Renal pelvis (tissue), 4 donors: ENCODE results near the gene OR52B2. TPM values are rescaled to one million over a fixed set of nuclear protein-coding genes. Genes with fewer than 3 reads are reported as not detected.
"Not testable (repeated sequence)": the region's sequence is repeated elsewhere in the genome, so short reads cannot be mapped to it uniquely, and the experiment has no call there.

Experiments used
- DNase-seq: peaks from one replicate; pipeline ENCODE4 v3.0.0-alpha.2; 2013
- polyA plus RNA-seq, 3 donors: library from polyadenylated mRNA; unstranded; fragments of 120-200 nt; gene quantifications; one replicate each; pipeline ENCODE4 v1.2.1, GENCODE V29; 2013; ENCODE audit not compliant: insufficient read length in 3 of 3

Gene OR52B2
- polyA plus RNA-seq, 3 donors = not detected

DNA sequence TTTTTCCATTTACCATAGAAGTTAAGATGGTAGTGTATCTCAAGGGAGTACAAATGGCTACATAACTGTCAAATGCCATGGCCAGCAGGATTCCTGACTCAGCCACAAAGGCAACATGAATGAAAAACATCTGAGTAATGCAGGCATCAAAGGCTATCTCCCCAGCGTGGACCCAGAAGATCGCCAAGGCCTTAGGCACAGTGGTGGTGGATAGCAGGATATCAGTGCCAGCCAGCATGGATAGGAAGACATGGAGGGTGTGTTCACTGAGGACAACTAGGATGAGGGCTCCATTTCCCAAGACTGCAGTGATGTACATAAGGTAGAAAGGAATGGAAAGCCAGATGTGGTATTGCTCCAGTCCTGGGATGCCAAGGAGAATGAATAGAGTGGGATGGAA is 18.0 kb downstream of the OR52B2 start:
- DNase-seq = no peak

DNA sequence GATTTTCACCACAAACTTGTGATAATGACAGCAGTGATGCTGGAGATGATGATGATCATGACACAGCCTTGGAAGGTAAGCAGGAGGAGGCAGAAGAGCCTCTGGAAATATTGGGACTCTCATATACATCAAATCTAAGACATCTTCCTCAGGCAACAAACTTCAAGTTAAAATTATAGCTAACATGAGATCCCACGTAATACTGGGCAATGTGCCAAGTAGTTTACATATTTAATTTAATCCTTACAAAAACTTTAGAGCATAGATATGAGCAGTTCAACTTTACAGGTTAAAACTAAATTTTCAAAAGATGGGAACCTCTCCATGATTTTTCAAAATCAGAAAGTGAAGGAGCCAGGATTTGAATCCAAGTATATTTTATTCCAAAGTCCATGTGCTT is 19.0 kb downstream of the OR52B2 start:
- DNase-seq = no peak

GRCh38 chr11:6143737-6144136 is 26.4 kb downstream of the OR52B2 start:
- not testable (repeated sequence) for DNase-seq

DNA sequence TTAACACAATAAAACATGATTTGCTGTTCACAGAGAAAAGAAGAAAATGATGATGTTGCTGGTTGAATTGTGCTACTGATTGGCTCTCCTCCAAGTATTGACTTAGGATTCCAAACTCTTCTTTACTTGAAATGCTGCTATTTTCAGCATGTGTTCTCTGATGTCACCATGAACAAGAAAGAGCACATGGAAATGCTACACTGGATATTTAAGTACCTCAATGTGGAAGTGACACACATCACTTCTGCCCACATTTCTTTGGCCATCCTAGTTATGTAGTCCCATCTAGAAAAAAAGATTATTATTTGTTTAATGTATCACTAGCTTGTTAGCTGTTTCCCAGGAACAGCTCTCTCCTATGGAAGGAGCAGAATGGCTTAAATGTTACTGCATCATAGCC is 27.2 kb downstream of the OR52B2 start:
- DNase-seq = no peak

- DNase-seq = not testable (repeated sequence)
These were observed 34.2 kb downstream of the OR52B2 start for GRCh38 chr11:6135936-6136335.

GRCh38 chr11:6132431-6132830 is 37.7 kb downstream of the OR52B2 start:
- no peak for DNase-seq

DNA sequence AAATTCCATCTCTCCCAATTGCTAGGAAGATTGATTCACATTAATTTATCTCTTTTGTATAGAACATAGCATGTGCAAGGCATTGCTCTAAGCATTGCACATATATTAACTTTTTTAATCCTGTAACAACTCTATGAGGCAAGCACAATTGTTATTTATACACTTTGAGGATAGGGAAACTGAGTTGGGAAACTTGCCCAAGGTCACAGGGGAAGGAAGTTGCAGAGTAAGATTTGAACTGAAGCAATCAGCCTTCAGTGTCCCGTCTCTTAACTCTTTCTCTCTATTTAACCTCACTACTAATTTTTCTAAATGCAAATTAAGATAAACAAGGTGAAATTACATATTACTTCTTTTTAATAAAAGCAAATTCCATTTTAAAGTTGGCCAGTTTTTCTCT is 40.5 kb downstream of the OR52B2 start:
- DNase-seq = no peak

DNA sequence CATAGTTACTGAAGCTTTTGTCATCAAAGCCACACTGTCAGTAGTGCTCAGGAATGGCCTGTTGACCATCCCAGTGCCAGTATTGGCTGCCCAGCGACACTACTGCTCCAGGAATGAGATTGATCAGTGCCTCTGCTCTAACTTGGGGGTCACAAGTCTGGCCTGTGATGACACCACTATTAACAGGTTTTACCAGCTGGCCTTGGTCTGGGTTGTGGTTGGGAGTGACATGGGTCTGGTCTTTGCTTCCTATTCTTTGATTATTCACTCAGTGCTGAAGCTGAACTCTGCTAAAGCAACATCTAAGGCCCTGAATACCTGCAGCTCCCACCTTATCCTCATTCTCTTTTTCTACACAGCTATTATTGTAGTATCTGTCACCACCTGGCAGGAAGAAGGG is 41.1 kb downstream of the OR52B2 start:
- DNase-seq = no peak

DNA sequence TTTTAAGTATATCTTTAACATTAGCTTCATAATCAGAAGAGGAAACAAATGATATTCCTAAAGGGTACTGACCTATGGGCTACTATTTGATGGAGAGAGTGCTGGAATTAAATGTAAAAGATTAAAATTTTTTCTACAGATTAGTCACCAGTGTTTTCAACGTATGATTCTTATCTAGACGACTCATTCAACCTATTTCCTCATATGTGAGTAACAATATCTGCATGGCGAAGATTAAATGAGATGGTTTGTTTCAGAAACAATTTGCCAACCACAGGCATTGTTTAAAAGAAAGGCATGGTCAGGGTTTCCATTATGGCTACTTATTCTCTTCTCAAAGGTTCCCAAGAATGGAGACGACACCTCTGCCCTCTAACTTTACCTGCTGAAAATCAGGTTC is 42.2 kb downstream of the OR52B2 start:
- DNase-seq = no peak

- DNase-seq = no peak
These were observed 45.9 kb downstream of the OR52B2 start for GRCh38 chr11:6124245-6124644.

Other genes starting within 250 kb of the OR52B2 start
- not detected for gene OR56A3, start 228.1 kb downstream of the OR52B2 start, polyA plus RNA-seq
- not detected for gene OR56A5, start 201.8 kb downstream of the OR52B2 start, polyA plus RNA-seq
- not detected for gene OR52L1, start 183.3 kb downstream of the OR52B2 start, polyA plus RNA-seq
- under 1 TPM; 0.04 to 0.12 (median 0.06) TPM for gene OR56A4, start 163.4 kb downstream of the OR52B2 start, polyA plus RNA-seq
- not detected for gene OR56A1, start 139.6 kb downstream of the OR52B2 start, polyA plus RNA-seq
- under 1 TPM in 2 of 3 donors, not detected in 1; 0.11 to 0.19 TPM for gene OR56B4, start 62.6 kb downstream of the OR52B2 start, polyA plus RNA-seq
- under 1 TPM; 0.13 to 0.40 (median 0.26) TPM for gene OR52W1, start 28.9 kb upstream of the OR52B2 start, polyA plus RNA-seq
- gene C11orf42, start 35.2 kb upstream of the OR52B2 start, polyA plus RNA-seq = 1 to 10 TPM; 1.1 to 3.5 (median 2.5) TPM
- gene FHIP1B, start 64.3 kb upstream of the OR52B2 start, polyA plus RNA-seq = 10 to 100 TPM; 58.8 to 89.9 (median 72.2) TPM
- under 1 TPM; 0.23 to 0.82 (median 0.44) TPM for gene CNGA4, start 68.8 kb upstream of the OR52B2 start, polyA plus RNA-seq
- under 1 TPM; 0.43 to 0.77 (median 0.68) TPM for gene CCKBR, start 89.5 kb upstream of the OR52B2 start, polyA plus RNA-seq
- 10 to 100 TPM; 16.1 to 22.2 (median 20.9) TPM for gene CAVIN3, start 150.2 kb upstream of the OR52B2 start, polyA plus RNA-seq
- 10 to 100 TPM; 34.0 to 38.1 (median 35.5) TPM for gene SMPD1, start 220.1 kb upstream of the OR52B2 start, polyA plus RNA-seq
- 10 to 100 TPM; 62.7 to 65.3 (median 63.1) TPM for gene APBB1, start 248.8 kb upstream of the OR52B2 start, polyA plus RNA-seq